Activated CD8-positive, alpha-beta T cell treated with anti-CD3 and anti-CD28 coated beads for 36 hours (primary cell): ENCODE results near the gene FANCC. TPM values are rescaled to one million over a fixed set of nuclear protein-coding genes. Genes with fewer than 3 reads are reported as not detected.

ENCODE experiments used
- ATAC-seq: fragments of 200-7000 bp; cut with Tn5 transposase; one replicate; pipeline ENCODE4 v1.10.0; 2021; ENCODE audit warnings: mild to moderate bottlenecking, moderate library complexity
- CTCF ChIA-PET: fragments of 350-600 bp; sonication (Branson Sonifier 250); formaldehyde crosslinking; loops from one replicate; lab custom pipeline; 2021; ENCODE audit warnings: antibody characterized with exemption; lab: Charles Lee
- POLR2A ChIA-PET: fragments of 350-600 bp; sonication (Branson Sonifier 250); formaldehyde crosslinking; loops from one replicate; lab custom pipeline; 2021; ENCODE audit warnings: antibody characterized with exemption; lab: Charles Lee
- DNase-seq: peaks from one replicate; pipeline ENCODE4 v3.0.0-alpha.2; 2020
- H3K27ac Mint-ChIP-seq: one replicate; pipeline ENCODE4 v1.8.0; 2021; ENCODE audit warnings: mild to moderate bottlenecking, mixed read lengths
- H3K27me3 Mint-ChIP-seq: one replicate; pipeline ENCODE4 v1.8.0; 2021; ENCODE audit warnings: mixed read lengths
- H3K36me3 Mint-ChIP-seq: one replicate; pipeline ENCODE4 v1.8.0; 2021; ENCODE audit warnings: low read depth, mixed read lengths
- H3K4me1 Mint-ChIP-seq: one replicate; pipeline ENCODE4 v1.8.0; 2021; ENCODE audit warnings: low read depth, mixed read lengths
- H3K4me3 Mint-ChIP-seq: one replicate; pipeline ENCODE4 v1.8.0; 2021; ENCODE audit warnings: mild to moderate bottlenecking, moderate library complexity, mixed read lengths
- H3K9me3 Mint-ChIP-seq: one replicate; pipeline ENCODE4 v1.8.0; 2021; ENCODE audit warnings: mixed read lengths
- intact Hi-C: fragments of 100-400 bp; cut with micrococcal nuclease; formaldehyde crosslinking; loops from one replicate; pipeline ENCODE4 v1.10.0; 2022
- total RNA-seq, 2 experiments: library from RNA; stranded (reverse); gene quantifications; one replicate each; pipeline ENCODE4 v1.2.3, GENCODE V29; 2021
- TF ChIP-seq, protein P1 (sequence below): fragments of 200-600 bp; IDR thresholded peaks from one replicate; pipeline ENCODE4 v1.8.0; 2022; ENCODE audit warnings: antibody characterized with exemption, mild to moderate bottlenecking

Gene FANCC, protein sequence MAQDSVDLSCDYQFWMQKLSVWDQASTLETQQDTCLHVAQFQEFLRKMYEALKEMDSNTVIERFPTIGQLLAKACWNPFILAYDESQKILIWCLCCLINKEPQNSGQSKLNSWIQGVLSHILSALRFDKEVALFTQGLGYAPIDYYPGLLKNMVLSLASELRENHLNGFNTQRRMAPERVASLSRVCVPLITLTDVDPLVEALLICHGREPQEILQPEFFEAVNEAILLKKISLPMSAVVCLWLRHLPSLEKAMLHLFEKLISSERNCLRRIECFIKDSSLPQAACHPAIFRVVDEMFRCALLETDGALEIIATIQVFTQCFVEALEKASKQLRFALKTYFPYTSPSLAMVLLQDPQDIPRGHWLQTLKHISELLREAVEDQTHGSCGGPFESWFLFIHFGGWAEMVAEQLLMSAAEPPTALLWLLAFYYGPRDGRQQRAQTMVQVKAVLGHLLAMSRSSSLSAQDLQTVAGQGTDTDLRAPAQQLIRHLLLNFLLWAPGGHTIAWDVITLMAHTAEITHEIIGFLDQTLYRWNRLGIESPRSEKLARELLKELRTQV
- total RNA-seq: 10 to 100 TPM; 11.5 to 12.4 TPM

GRCh38 chr9:95317119-95317892 is at the start of gene FANCC:
Gene FANCC (minus strand): TSS chr9:95317709. CDS start chr9:95249291, 68,418 bp downstream.
- H3K27ac Mint-ChIP-seq: peak within 1 kb of the TSS; percentile 96
- CTCF ChIA-PET: interaction anchor here (3.0 kb wide), 1 partner anchor 19 kb away, joined by 13 read pairs; no protein-coding TSS in a partner anchor
- no peaks in the 10 kb centered on the region for H3K36me3 Mint-ChIP-seq
- H3K4me3 Mint-ChIP-seq: peak within 1 kb of the TSS; percentile 87
- POLR2A ChIA-PET: interaction anchor here (0.6 to 1.4 kb wide), 4 partner anchors 15 to 649 kb away, joined by 3 to 5 read pairs (median 4); no protein-coding TSS in a partner anchor
- no peaks in the 10 kb centered on the region for H3K9me3 Mint-ChIP-seq
- intact Hi-C loops: no loop called here
- peak; percentile 86 for DNase-seq
- ATAC-seq: peak; percentile 86
- TF ChIP-seq, protein P1, sequence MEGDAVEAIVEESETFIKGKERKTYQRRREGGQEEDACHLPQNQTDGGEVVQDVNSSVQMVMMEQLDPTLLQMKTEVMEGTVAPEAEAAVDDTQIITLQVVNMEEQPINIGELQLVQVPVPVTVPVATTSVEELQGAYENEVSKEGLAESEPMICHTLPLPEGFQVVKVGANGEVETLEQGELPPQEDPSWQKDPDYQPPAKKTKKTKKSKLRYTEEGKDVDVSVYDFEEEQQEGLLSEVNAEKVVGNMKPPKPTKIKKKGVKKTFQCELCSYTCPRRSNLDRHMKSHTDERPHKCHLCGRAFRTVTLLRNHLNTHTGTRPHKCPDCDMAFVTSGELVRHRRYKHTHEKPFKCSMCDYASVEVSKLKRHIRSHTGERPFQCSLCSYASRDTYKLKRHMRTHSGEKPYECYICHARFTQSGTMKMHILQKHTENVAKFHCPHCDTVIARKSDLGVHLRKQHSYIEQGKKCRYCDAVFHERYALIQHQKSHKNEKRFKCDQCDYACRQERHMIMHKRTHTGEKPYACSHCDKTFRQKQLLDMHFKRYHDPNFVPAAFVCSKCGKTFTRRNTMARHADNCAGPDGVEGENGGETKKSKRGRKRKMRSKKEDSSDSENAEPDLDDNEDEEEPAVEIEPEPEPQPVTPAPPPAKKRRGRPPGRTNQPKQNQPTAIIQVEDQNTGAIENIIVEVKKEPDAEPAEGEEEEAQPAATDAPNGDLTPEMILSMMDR: no peak
- H3K27me3 Mint-ChIP-seq: peaks cover 8% of the 10 kb centered on the region
- H3K4me1 Mint-ChIP-seq: peaks cover 14% of the 10 kb centered on the region

GRCh38 chr9:95366731-95367325 is 49.3 kb upstream of the FANCC start:
- ATAC-seq (no peak), DNase-seq (no peak)
- Mint-ChIP-seq H3K27ac (no peak overlapping the region), H3K9me3 (no peaks in the 10 kb centered on the region), H3K4me3 (no peak overlapping the region), H3K36me3 (no peaks in the 10 kb centered on the region), H3K27me3 (peaks cover 30% of the 10 kb centered on the region), H3K4me1 (no peaks in the 10 kb centered on the region)
- CTCF ChIA-PET: no interaction called here
- POLR2A ChIA-PET: no interaction called here
- intact Hi-C loops: no loop called here
- TF ChIP-seq, protein P1: no peak

DNA sequence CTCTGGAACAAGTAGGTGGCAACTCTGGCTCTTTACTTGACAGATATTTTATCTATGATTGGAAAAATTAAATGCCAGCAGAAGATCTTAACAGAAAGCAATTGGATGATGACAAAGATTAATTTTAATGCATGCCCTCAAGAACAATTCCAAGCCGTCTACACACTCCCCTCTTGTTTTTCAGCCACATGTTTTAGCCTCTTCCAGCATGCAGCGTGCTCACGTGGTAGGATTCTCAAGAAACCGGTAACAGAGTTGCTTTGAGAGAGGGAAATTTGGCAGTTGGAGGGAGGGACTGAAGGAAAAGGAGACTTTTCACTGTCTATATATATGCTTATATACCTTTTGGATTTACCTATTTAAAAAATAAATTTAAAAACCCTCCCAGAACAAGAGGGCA is 48.3 kb upstream of the FANCC start:
- CTCF ChIA-PET: no interaction called here
- Mint-ChIP-seq H3K4me3 (no peak overlapping the region), H3K9me3 (no peaks in the 10 kb centered on the region), H3K36me3 (no peaks in the 10 kb centered on the region), H3K27ac (no peak overlapping the region), H3K4me1 (no peaks in the 10 kb centered on the region), H3K27me3 (peaks cover 28% of the 10 kb centered on the region)
- ATAC-seq (no peak), DNase-seq (no peak)
- POLR2A ChIA-PET: no interaction called here
- TF ChIP-seq, protein P1: no peak
- intact Hi-C loops: no loop called here

DNA sequence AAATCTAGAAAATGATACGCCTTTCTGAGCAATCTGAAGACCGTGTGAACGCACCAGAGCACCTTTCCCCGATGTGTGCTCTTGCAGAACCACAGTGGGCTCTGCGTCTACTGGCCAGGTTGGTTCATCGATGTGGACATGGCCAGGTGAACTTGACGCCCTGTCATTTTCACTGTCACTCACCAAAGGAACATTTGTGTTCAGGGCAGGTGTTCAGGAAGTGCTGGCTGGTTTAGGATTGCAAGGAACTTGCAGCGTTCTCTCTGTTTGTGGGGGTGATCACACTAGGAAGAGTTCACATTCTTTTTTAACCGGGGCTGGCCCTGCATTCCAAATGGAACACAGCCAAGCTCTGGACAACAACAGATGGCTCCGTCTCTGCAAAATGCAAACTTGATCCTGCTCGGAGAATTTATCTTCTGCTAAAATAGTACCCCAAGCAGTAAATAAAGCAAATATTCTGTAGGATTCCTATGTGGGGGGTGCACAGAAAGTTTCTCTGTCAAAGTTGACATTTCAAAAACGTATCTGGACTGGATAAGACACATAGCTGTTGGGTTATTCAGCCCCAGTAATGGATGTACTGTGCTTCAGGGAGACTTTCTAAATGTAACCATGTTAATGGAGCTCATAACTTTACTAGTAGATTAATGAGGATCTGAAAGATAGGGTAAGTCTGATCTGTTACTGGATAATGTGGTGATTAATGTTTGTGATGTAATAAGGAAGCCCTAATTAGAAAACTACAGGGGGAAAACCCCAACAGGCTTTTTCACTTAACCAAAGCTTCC is 45.7 kb upstream of the FANCC start:
- H3K36me3 Mint-ChIP-seq: no peaks in the 10 kb centered on the region
- TF ChIP-seq, protein P1: no peak
- intact Hi-C loops: no loop called here
- H3K9me3 Mint-ChIP-seq: no peaks in the 10 kb centered on the region
- DNase-seq (no peak), ATAC-seq (no peak)
- no peaks in the 10 kb centered on the region for H3K4me1 Mint-ChIP-seq
- peaks cover 17% of the 10 kb centered on the region for H3K27me3 Mint-ChIP-seq
- no peak overlapping the region for H3K4me3 Mint-ChIP-seq
- POLR2A ChIA-PET: interaction anchor here (0.6 kb wide), 1 partner anchor 340 kb away, joined by 3 read pairs; no protein-coding TSS in a partner anchor
- CTCF ChIA-PET: no interaction called here
- H3K27ac Mint-ChIP-seq: no peak overlapping the region
